HepG2 (cell line): ENCODE measurements around the gene LINC00237. TPM values are rescaled to one million over a fixed set of nuclear protein-coding genes. Genes with fewer than 3 reads are reported as not detected.

Experiments used
- ATAC-seq: fragments of 200-7000 bp; cut with Tn5 transposase; 3 replicates; pipeline ENCODE4 v1.9.1; 2020; ENCODE audit warnings: mild to moderate bottlenecking, moderate library complexity
- BruUV-seq: library from RNA; stranded (reverse); fragments of 400-500 nt; replicated peaks from 2 replicates; lab custom pipeline; 2021; lab: Mats Ljungman, UMichigan
- CTCF ChIA-PET: fragments of 300-600 bp; formaldehyde crosslinking; extraction: SDS; loops from one replicate; lab custom pipeline; 2021; ENCODE audit warnings: low total read pairs, inconsistent platforms, low intra/inter-chr PET ratio; lab: Yijun Ruan, JAX
- POLR2A ChIA-PET: fragments of 350-600 bp; sonication (Branson Sonifier 250); formaldehyde crosslinking; loops from one replicate; lab custom pipeline; 2020; ENCODE audit warnings: antibody characterized with exemption, inconsistent platforms; lab: Yijun Ruan, JAX
- DNase-seq: peaks from one replicate; pipeline ENCODE4 v3.0.0-alpha.2; 2015; ENCODE audit warnings: low spot score
- FAIRE-seq: peaks from 3 replicates; lab custom pipeline; 2011; peaks lifted over from hg19 to GRCh38; lab: Jason Lieb, UNC
- H2AFZ ChIP-seq: one replicate; pipeline ENCODE4 v1.6.1; 2011; ENCODE audit warnings: low read length, inconsistent platforms
- H3K27ac ChIP-seq: fragments of 300-600 bp; 3 replicates; pipeline ENCODE4 v1.8.0; 2011; ENCODE audit warnings: mixed run types, mild to moderate bottlenecking, mixed read lengths, low read length, inconsistent platforms; ENCODE audit not compliant: insufficient read depth; ENCODE audit errors: extremely low read length
- H3K27me3 ChIP-seq, 2 experiments: fragments of 200-600 bp in 1 of 2; 2 replicates in 1 of 2; 3 replicates in 1 of 2; pipeline versions ENCODE4 v1.6.0 to v1.8.0; 2011; ENCODE audit warnings: low read length in 2 of 2, mild to moderate bottlenecking in 2 of 2, moderate library complexity in 2 of 2, inconsistent platforms in 1 of 2; ENCODE audit not compliant: insufficient read depth in 2 of 2, control insufficient read depth in 1 of 2
- H3K36me3 ChIP-seq, 2 experiments: fragments of 200-600 bp in 1 of 2; replicated peaks in 1 of 2; 2 replicates in 1 of 2; 3 replicates in 1 of 2; pipeline versions ENCODE4 v1.5.1 to v1.8.0; 2011; ENCODE audit warnings: low read length in 2 of 2, inconsistent platforms in 1 of 2; ENCODE audit not compliant: insufficient read depth in 2 of 2, control insufficient read depth in 1 of 2
- H3K4me1 ChIP-seq: 2 replicates; pipeline ENCODE4 v1.5.1; 2012; ENCODE audit warnings: low read length, inconsistent platforms; ENCODE audit not compliant: insufficient read depth
- H3K4me2 ChIP-seq: 2 replicates; pipeline ENCODE4 v1.6.0; 2011; ENCODE audit warnings: low read depth, low read length, inconsistent platforms
- H3K4me3 ChIP-seq, 3 experiments: fragments of 200-600 bp in 1 of 3; sonication (generic), shearing (Covaris generic) in 1 of 3; replicated peaks in 1 of 3; 2 replicates each; pipeline ENCODE4 v1.5.1; 2011 to 2016; ENCODE audit warnings: low read length in 3 of 3, inconsistent platforms in 2 of 3, low read depth in 2 of 3, mild to moderate bottlenecking in 2 of 3, control low read depth in 1 of 3, mixed read lengths in 1 of 3; ENCODE audit not compliant: insufficient read depth in 1 of 3
- H3K79me2 ChIP-seq: one replicate; pipeline ENCODE4 v1.6.1; 2011; ENCODE audit warnings: low read length, inconsistent platforms; ENCODE audit not compliant: insufficient read depth
- H3K9ac ChIP-seq: 2 replicates; pipeline ENCODE4 v1.6.0; 2011; ENCODE audit warnings: mild to moderate bottlenecking, low read depth, low read length, inconsistent platforms; ENCODE audit not compliant: insufficient read depth
- H3K9me3 ChIP-seq: 2 replicates; pipeline ENCODE4 v1.5.1; 2012; ENCODE audit warnings: mild to moderate bottlenecking, low read length
- H4K20me1 ChIP-seq: 2 replicates; pipeline ENCODE4 v1.6.0; 2011; ENCODE audit warnings: inconsistent platforms, mild to moderate bottlenecking, low read length, moderate library complexity; ENCODE audit not compliant: insufficient read depth
- AHR ChIP-seq: IDR thresholded peaks from 2 replicates; pipeline ENCODE4 v1.6.1; 2018; ENCODE audit warnings: missing genetic modification reagents, missing compliant biosample characterization
- AKAP8 ChIP-seq: sonication (generic); formaldehyde crosslinking; IDR thresholded peaks from 2 replicates; pipeline ENCODE4 v1.5.1; 2020; ENCODE audit warnings: mild to moderate bottlenecking, missing genetic modification reagents
- DPF2 ChIP-seq: sonication (generic); formaldehyde crosslinking; IDR thresholded peaks from 2 replicates; pipeline ENCODE4 v1.4.0; 2020; ENCODE audit warnings: mild to moderate bottlenecking, low read depth, missing genetic modification reagents, borderline replicate concordance
- HOXA9 ChIP-seq: sonication (generic); formaldehyde crosslinking; IDR thresholded peaks from 2 replicates; pipeline ENCODE4 v1.8.1; 2022; ENCODE audit warnings: missing genetic modification reagents, mild to moderate bottlenecking, moderate library complexity, borderline replicate concordance
- IRF2 ChIP-seq: IDR thresholded peaks from 2 replicates; pipeline ENCODE4 v1.6.1; 2018; ENCODE audit warnings: missing genetic modification reagents, missing compliant biosample characterization
- KDM4B ChIP-seq: sonication (generic); formaldehyde crosslinking; IDR thresholded peaks from 2 replicates; pipeline ENCODE4 v1.4.0; 2020; ENCODE audit warnings: missing genetic modification reagents
- MTA1 ChIP-seq: sonication (generic); formaldehyde crosslinking; IDR thresholded peaks from 2 replicates; pipeline ENCODE4 v1.4.0; 2020; ENCODE audit warnings: missing genetic modification reagents, mild to moderate bottlenecking, borderline replicate concordance
- NFE2L2 ChIP-seq: fragments of 150-350 bp; IDR thresholded peaks from 2 replicates; pipeline ENCODE4 v1.6.1; 2014; ENCODE audit warnings: low read length
- SKIL ChIP-seq: sonication (generic); formaldehyde crosslinking; IDR thresholded peaks from 2 replicates; pipeline ENCODE4 v1.8.0; 2022; ENCODE audit warnings: missing genetic modification reagents, mild to moderate bottlenecking, moderate library complexity, borderline replicate concordance
- SMAD1 ChIP-seq: sonication (generic); formaldehyde crosslinking; IDR thresholded peaks from 2 replicates; pipeline ENCODE4 v1.4.0; 2020; ENCODE audit warnings: missing genetic modification reagents, low read depth, mild to moderate bottlenecking, borderline replicate concordance
- SPEN ChIP-seq: sonication (generic); formaldehyde crosslinking; IDR thresholded peaks from 2 replicates; pipeline ENCODE4 v1.5.1; 2020; ENCODE audit warnings: low read depth, mild to moderate bottlenecking, missing genetic modification reagents
- TCF12 ChIP-seq, 2 experiments: fragments of 450-650 bp in 1 of 2; sonication (generic) in 1 of 2; formaldehyde crosslinking in 1 of 2; IDR thresholded peaks; 2 replicates each; pipeline versions ENCODE4 v1.6.1 to v1.8.0; 2017 to 2022; ENCODE audit warnings: antibody characterized with exemption in 1 of 2, mild to moderate bottlenecking in 1 of 2, missing genetic modification reagents in 1 of 2, moderate library complexity in 1 of 2
- TERF1 ChIP-seq: sonication (generic); formaldehyde crosslinking; IDR thresholded peaks from 2 replicates; pipeline ENCODE4 v1.8.0; 2022; ENCODE audit warnings: mild to moderate bottlenecking, missing genetic modification reagents, moderate library complexity
- TGIF2 ChIP-seq: IDR thresholded peaks from 2 replicates; pipeline ENCODE4 v1.6.1; 2016; ENCODE audit warnings: control low read depth, missing compliant biosample characterization
- TRIM24 ChIP-seq: sonication (generic); formaldehyde crosslinking; IDR thresholded peaks from 2 replicates; pipeline ENCODE4 v1.8.0; 2022; ENCODE audit warnings: mild to moderate bottlenecking, missing genetic modification reagents
- ZBTB21 ChIP-seq: sonication (generic); formaldehyde crosslinking; IDR thresholded peaks from 2 replicates; pipeline ENCODE4 v1.4.0; 2020; ENCODE audit warnings: missing genetic modification reagents
- ZNF274 ChIP-seq: sonication (generic); formaldehyde crosslinking; IDR thresholded peaks from 2 replicates; pipeline ENCODE4 v1.5.1; 2020; ENCODE audit warnings: mild to moderate bottlenecking, missing genetic modification reagents
- ZNF446 ChIP-seq: sonication (generic); formaldehyde crosslinking; IDR thresholded peaks from 2 replicates; pipeline ENCODE4 v1.5.0; 2020; ENCODE audit warnings: mild to moderate bottlenecking, missing genetic modification reagents
- WGBS: methylation state at CpG from one replicate; pipeline ENCODE4 v1.1.6; 2017; ENCODE audit warnings: low lambda C conversion rate; 5-methylcytosine and 5-hydroxymethylcytosine counted together
- in situ Hi-C: cut with HindIII; loops from 2 replicates; pipeline ENCODE4 v1.10.0; 2017; ENCODE audit warnings: low pct_unique_long_range_greater_than_20kb; ENCODE audit not compliant: extremely low pct_ligation_motif_present
- intact Hi-C: fragments of 100-400 bp; cut with micrococcal nuclease; formaldehyde crosslinking; loops from one replicate; pipeline ENCODE4 v1.10.0; 2022; ENCODE audit not compliant: unreplicated experiment
- polyA plus RNA-seq, 8 experiments: library from polyadenylated mRNA; depleted of rRNA in 3 of 8; stranded (reverse) in 7 of 8; unstranded in 1 of 8; fragments of >200 nt; fragmentation: Illumina TruSeq in 4 of 8; extraction: Trizol in 4 of 8; gene quantifications; 2 replicates each; pipeline versions ENCODE4 v1.2.1 to v1.2.3, GENCODE V29; 2011 to 2016; ENCODE audit warnings: low read depth in 4 of 8, missing spikeins in 1 of 8, mixed read lengths in 1 of 8; ENCODE audit not compliant: insufficient read depth in 1 of 8
- total RNA-seq, 5 experiments: library from RNA; depleted of rRNA; stranded (reverse); fragments of >200 nt; fragmentation: Illumina TruSeq; extraction: Trizol; gene quantifications; 2 replicates each; pipeline ENCODE4 v1.2.3, GENCODE V29; 2016; ENCODE audit warnings: low read depth in 1 of 5

Gene LINC00237
- total and polyA plus RNA-seq, 2 of the 13 experiments (the other 11 are each of a cell fraction or from before 2014, with no cell fraction given), result not detected

GRCh38 chr20:21053002-21053762 lies 53.0 kb downstream of the LINC00237 start (continued):
- TF ChIP-seq TCF12 (IDR thresholded peaks at IDR 0.05) (no peak), TCF12 (CRISPR knock-in tag; IDR thresholded peaks at IDR 0.05) (0 out of 2 replicates have a peak, but pooled peaks have one; percentile 29), AKAP8 (CRISPR knock-in tag) (no peak), ZBTB21 (0 out of 2 replicates have a peak, but pooled peaks have one; percentile 20), SPEN (CRISPR knock-in tag) (no peak), IRF2 (CRISPR knock-in tag) (peak; percentile 22; the same call in 1 of the 2 replicates)

- Histone ChIP-seq H3K27me3 (no peaks in the 10 kb centered on the region), H3K79me2 (no peaks in the 10 kb centered on the region), H3K27ac (peak overlapping the region; percentile 61), H3K4me3 (peak overlapping the region in 2 of 3 experiments; percentile 31 to 51; a peak in 1 of 6 replicates), H3K4me2 (peak overlapping the region; percentile 85), H2AFZ (peak overlapping the region; percentile 86), H3K36me3 (no peaks in the 10 kb centered on the region), H3K4me1 (peaks cover 52% of the 10 kb centered on the region), H3K9ac (peak overlapping the region; percentile 41), H3K9me3 (no peaks in the 10 kb centered on the region), H4K20me1 (no peaks in the 10 kb centered on the region)
- intact Hi-C loops, result loop anchor here (1.0 to 2.0 kb wide), 4 partner anchors 73 to 188 kb away; no protein-coding TSS in a partner anchor
- in situ Hi-C loops, result loop anchor here (5.0 to 10.0 kb wide), 2 partner anchors 75 to 452 kb away; partner anchors contain the start of gene KIZ
- no TSS peak for BruUV-seq
- WGBS, result 57% methylated on average over 6 of the region's 6 CpGs
- ChIA-PET CTCF (no interaction called here), POLR2A (interaction anchor here (1.0 kb wide), 1 partner anchor 73 kb away, joined by 3 read pairs; the partner anchor contains the start of gene KIZ)
- ATAC-seq (peak; percentile 78), DNase-seq (no peak), FAIRE-seq (no peak)
- 0 out of 2 replicates have a peak, but pooled peaks have one; percentile 46 for TF ChIP-seq TGIF2 (CRISPR knock-in tag)
- TF ChIP-seq ZNF274, result no peak
- TF ChIP-seq NFE2L2, result no peak
- TF ChIP-seq TERF1 (CRISPR knock-in tag), result 0 out of 2 replicates have a peak, but pooled peaks have one; percentile 72
- no peak for TF ChIP-seq SMAD1 (CRISPR knock-in tag)
- TF ChIP-seq AHR (CRISPR knock-in tag), result 0 out of 2 replicates have a peak, but pooled peaks have one; percentile 7
- 0 out of 2 replicates have a peak, but pooled peaks have one; percentile 54 for TF ChIP-seq HOXA9 (CRISPR knock-in tag)
- TF ChIP-seq MTA1 (CRISPR knock-in tag), result 0 out of 2 replicates have a peak, but pooled peaks have one; percentile 36
- no peak for TF ChIP-seq TRIM24
- peak; percentile 65; the same call in 1 of the 2 replicates for TF ChIP-seq SKIL
- no peak for TF ChIP-seq KDM4B
- TF ChIP-seq DPF2 (CRISPR knock-in tag), result no peak
- TF ChIP-seq ZNF446, result 0 out of 2 replicates have a peak, but pooled peaks have one; percentile 48
Measured at GRCh38 chr20:21052686-21053001, 53.5 kb downstream of the LINC00237 start.
